HS-27A (cell line): Measurements from ENCODE around the gene SPATS2.
"Not testable (repeated sequence)": the region's sequence is repeated elsewhere in the genome, so short reads cannot be mapped to it uniquely, and the experiment has no call there.

Source experiments
- DNase-seq: peaks from one replicate; pipeline ENCODE4 v3.0.0-alpha.2; 2012; ENCODE audit warnings: low read depth, missing footprints

Gene SPATS2

DNA sequence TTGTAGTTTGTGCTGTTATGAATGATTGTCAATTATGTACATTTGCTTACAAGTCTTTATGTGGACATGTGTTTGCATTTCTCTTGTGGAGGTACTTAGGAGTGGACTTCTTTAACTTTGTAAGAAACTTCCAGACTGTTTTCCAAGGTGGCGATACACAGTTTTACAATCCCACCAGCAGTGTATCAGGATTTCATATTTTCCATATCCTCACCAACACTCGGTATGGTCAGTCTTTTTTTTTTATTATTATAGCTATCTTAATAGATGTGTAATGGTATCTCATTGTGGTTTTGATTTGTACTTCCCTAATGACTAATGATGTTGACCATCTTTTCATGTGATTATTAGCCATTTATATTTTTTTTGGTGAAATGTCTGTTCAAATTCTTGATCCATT lies 97.9 kb downstream of the SPATS2 start:
- DNase-seq = no peak

DNA sequence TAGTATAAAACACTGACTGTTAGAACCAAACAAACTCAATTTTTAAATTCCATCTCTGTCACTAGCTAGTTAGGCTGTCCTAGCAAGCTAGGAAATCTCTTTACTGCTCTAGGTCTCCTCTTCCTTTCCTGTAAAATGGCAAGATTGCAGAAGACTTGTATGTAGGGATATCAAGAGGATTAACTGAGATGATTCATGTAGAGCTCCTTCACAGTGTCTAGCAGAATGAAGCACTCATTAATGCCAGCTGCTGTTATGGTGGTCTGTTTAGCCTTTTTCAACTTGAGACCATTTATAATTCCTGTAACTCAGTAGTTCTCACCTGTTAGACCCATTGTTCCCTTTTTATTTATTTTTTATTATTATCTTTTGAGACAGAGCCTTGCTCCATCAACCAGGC lies 103.7 kb downstream of the SPATS2 start:
- no peak for DNase-seq

DNA sequence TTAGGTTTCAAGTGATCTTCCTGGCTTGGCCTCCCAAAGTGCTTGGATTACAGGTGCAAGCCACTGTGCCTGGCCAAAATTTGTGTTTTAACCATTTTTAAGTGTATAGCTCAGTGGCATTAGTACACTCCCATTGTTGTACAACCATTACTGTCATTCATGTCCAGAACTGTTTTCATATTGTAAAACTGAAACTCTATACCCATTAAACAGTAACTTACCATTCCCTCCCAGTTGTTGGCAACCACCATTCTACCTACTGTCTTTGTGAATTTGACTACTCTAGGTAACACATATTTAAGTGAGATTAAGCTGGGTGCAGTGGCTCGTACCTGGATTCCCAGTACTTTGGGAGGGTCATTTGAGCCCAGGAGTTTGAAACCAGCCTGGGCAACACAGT lies 104.3 kb downstream of the SPATS2 start:
- DNase-seq = no peak

DNA sequence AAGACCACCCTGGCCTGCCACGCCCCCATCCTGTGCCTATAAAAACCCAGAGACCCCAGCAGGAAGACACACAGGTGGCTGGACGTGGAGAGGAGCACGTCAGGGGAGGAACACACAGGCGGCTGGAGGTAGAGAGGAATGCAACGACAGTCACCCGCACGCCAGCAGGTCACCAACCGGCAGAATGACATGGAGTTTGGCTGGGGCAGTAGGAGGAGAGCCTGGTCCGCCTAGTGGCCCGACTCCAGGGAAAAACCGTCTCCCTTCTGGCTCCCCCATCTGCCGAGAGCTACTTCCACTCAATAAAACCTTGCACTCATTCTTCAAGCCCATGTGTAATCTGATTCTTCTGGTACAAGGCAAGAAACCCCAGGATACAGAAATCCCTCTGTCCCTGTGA lies 108.8 kb downstream of the SPATS2 start:
- no peak for DNase-seq

GRCh38 chr12:49478949-49479664 lies 111.8 kb downstream of the SPATS2 start:
- DNase-seq = no peak

- DNase-seq = no peak
Measured at GRCh38 chr12:49482095-49483051, 115.1 kb downstream of the SPATS2 start.

DNA sequence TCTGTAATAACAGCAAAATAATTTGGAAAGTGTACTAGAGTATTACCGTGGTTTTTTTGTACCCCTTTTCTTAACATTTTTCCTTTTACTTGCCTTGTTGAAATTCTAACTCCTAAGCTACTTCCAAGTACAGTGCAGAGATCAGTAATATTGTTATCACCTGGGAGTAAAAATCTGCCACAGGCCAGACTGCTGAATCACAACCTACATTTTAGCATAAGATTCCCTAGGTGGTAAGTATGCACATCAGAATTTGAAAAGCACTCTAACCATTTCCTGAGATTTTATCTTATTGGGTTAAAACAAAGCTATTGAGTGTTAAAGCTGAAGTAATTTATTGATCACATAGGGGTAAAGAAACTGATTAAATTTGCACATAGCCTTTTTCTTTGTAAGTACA lies 116.4 kb downstream of the SPATS2 start:
- DNase-seq = no peak

- no peak for DNase-seq
Measured at GRCh38 chr12:49487605-49488004, 120.3 kb downstream of the SPATS2 start.

- no peak for DNase-seq
Measured at GRCh38 chr12:49489154-49489553, 121.9 kb downstream of the SPATS2 start.

- DNase-seq = no peak
Measured at GRCh38 chr12:49489720-49490119, 122.5 kb downstream of the SPATS2 start.

DNA sequence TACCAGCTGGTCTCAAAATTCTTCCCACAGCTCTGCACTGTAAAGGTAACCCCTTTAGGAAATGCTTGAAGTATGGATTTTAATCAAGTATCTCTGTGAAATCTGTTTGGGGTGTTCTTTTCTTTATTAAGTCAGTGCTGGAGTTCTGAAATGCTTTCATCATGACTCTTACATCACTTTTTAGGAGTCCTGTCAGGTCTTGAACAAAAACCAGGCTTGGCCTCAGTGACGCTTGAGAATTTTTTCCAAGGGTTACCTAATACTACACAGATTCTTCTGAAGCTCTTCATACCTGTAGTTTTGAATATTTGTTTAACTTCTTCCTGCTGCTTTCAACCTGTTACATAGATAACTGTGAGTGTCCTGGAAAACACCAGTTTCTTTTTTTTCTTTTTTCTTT lies 124.6 kb downstream of the SPATS2 start:
- no peak for DNase-seq

- DNase-seq = no peak
Measured at GRCh38 chr12:49493900-49494299, 126.6 kb downstream of the SPATS2 start.

DNA sequence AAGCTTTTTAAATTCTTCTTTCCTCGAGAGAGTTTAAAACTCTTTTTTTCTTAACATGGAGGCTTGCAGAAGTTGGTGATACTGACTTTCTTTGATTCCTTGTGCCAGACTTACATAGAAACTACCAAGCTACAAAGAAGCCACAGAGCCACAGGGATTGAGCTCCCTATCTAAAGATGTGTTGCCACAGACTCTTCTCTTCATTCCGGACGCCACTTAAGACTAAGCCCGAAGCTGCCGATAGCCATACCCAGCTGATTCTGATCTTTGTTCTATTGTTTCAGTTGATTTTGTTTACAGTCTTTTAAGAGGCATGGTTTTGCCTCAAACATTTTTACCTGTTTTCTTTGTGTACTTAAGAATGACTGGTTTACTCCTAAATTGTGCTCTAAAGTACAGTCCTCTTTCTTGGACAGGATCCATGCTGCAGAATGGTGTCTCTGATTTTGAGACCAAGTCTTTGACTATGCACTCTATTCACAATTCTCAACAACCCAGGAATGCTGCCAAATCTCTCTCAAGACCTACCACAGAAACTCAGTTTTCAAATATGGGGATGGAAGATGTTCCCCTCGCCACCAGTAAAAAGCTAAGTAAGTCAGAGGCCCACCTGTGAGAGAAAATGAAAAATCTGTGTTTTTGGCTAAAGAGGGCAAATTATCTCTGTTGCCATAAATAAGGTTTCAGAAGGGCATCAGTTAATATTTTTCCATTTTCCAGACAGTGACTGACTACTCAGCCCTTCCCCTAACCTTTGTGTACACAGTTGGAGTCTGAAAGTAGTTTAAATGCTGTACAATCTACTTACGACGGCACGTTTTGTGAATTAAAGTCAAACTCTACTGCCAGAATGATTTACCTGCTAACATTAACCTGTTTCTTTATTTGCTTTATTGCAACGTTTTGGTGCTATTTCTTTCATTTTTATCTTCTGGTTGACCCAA lies 129.4 kb downstream of the SPATS2 start:
- DNase-seq = no peak

GRCh38 chr12:49501895-49502294 lies 134.6 kb downstream of the SPATS2 start:
- no peak for DNase-seq

DNA sequence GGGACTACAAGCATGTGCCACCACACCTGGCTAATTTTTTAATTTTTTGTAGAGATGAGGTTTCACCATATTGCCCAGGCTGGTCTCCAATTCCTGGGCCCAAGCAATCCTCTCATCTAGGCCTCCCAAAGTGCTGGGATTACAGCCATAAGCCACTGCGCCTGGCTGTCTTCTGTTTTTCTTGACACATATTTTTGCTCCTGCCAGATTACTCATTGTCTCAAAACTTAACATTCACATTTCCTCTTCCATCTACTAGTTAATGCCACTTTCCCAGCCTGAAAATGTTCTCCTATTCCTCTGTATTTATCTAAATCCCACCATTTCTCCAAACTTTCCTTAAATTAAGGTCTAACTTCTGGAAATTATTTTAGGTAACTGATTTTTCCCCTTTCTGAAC lies 135.3 kb downstream of the SPATS2 start:
- no peak for DNase-seq

DNA sequence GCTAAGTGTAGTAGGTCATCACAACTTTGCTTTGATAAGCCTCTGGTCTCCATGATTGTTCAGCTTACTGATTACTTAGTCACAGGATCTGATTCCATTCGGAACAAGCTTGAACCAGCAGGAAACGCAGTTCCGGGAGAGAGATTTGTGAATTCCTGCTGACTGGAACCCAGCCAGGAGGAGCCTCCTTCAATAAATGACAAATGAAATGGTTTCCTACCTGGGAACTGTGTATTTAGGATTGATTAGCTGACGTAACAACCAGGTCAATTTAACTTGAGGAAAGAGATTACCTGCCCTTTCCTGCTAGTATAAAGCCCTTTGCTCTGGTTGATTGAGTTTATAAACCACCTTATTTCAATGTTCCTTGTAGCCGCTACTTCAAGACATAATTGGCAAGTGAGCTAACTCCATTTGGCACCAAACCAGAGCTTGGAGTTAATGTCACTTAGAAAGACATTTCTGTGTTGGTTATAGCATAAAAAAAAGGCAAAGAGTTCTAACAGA lies 136.5 kb downstream of the SPATS2 start:
- peak; percentile 77 for DNase-seq

DNA sequence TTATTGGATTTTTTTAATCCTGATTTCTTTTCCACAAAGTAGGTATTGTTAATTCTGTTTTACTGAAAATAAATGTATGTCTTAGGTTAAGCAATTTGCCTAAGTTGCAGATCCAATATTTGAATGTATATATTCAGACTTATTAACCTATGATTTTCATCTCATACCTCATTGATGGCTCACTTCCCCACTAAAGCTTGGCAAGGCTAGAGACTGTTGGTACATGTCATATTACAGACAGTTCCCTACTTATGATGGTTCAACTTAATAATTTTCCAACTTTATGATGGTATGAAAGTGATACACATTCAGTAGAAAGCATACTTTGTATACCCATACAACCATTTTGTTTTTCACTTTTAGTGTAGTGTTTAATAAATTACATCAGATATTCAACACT lies 138.4 kb downstream of the SPATS2 start:
- no peak for DNase-seq

- peak; percentile 89 for DNase-seq
Measured at GRCh38 chr12:49507139-49507538, 139.9 kb downstream of the SPATS2 start.

- DNase-seq = not testable (repeated sequence)
Measured at GRCh38 chr12:49509681-49510080, 142.4 kb downstream of the SPATS2 start.

DNA sequence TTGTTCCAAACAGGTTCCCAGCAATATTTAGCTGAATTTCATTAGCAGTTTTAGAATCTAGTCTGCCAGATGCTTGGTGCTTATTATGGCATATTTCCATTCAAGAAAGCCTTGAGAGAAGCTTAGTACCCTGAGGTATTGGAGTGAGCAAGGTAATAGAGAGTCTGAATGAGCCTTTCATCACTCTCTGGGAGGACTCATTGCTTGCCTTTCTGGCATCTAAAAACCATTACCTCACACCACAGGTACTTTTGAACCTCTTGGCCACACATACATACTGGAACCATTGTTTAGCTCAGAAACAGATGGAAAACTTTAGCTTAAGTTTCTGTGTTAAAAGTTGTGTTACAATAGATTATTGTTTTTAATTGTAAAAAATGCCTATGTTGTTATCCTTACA lies 144.1 kb downstream of the SPATS2 start:
- no peak for DNase-seq

DNA sequence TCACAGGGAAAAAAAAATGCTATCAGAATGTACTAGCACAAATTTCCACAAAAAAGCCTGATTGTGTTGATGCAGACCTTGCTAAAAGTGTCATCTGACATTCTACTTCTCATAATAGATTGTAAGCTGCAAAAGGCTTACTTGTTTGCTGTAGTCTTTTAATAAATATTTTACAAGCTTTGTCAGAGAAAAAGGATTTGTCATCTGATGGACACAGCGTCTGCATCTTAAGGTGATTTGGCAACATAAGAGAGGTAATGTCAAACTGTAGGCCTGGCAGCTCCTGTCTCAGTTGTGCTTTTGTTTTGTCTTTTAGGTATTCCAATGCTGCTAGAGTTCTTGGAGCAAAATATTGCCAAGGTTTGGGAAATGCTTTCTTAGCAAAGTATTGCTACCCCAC lies 145.3 kb downstream of the SPATS2 start:
- DNase-seq = no peak

DNA sequence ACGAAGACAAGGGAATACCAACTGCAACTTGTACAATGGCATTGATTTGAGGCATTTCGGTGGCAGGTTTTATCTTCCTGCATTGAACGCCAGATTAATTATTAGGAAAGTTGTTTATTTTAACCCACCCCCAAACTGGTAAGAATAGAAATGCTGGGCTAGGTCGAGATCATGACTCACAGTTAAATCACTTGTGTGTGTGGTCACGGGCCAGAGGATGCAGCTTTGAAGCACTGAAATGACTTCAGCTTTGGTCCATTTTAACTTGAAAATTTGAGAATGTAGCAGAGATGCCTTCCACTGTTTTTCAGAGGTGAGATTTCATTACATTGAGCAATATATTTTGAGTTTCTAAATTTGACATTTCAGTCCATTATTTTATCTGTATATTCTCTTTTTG lies 148.0 kb downstream of the SPATS2 start:
- peak; percentile 52 for DNase-seq
